ENCODE results near the gene G6PD.
"Not testable (repeated sequence)": the region's sequence is repeated elsewhere in the genome, so short reads cannot be mapped to it uniquely, and the experiment has no call there.

G6PD gene

DNA sequence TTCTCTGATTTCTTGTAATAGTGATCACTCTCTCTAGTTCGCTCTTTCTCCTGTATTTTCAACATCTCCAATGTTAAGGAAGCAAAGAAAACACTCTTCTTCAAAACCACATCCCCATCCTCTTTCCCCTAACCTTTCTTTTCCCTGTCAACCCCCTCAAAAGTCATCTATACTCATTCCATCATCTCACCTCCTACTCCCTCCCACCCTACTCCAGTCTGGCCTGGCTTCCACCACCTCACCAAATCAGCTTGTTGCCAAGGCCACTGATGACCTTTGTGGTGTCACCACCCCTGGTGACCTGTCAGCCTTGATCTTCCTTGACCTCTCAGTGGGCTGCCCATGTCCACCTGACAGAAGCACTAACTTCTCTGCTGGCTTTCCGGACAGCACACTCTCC is 32.9 kb downstream of the G6PD start:
- no peak for DNase-seq

DNA sequence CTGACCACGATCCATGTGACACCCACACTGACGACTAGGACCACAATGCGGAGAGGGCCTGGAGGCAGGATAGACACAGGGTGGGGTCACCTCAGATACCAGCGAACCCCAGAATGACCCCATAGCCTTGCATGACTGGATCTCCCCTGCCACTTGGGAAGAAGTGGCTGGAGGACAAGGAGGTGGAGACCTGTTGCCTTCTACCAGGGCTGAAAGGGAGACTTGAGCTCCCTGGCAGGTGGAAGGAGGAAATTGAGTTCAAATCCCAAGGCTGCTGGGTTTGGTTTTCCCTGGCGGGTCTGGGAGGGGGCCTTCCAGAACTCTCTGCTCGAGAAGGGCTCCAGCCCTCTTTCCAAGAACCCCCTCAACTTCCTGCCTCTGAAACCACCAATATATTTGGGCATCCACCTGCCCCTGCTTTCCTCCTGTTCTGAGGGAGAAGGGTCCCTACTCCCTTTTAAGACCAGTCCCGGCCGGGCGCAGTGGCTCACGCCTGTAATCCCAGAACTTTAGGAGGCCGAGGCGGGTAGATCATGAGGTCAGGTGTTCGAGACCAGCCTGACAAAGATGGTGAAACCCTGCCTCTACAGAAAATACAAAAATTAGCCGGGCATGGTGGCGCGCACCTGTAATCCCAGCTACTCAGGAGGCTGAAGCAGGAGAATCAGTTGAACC is 33.6 kb downstream of the G6PD start:
- no peak for DNase-seq

DNA sequence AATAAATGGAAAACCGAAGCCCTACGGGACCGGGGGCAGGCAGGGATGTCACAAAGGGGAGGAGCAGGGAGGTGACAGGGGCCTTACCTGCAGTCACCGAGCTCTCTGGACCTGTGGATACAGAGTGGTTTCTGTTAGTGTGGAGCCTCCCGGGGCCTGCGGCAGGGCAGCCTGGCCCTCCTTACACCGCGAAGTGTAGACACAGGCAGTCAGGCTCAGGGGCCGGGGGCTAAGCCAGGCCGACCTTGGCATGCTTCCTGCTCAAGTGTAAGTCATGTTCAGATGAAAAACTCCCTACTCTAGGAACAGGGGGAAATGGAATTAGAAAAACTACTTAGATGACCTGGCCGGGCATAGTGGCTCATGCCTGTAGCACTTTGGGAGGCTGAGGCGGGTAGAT is 34.9 kb downstream of the G6PD start:
- no peak for DNase-seq

DNA sequence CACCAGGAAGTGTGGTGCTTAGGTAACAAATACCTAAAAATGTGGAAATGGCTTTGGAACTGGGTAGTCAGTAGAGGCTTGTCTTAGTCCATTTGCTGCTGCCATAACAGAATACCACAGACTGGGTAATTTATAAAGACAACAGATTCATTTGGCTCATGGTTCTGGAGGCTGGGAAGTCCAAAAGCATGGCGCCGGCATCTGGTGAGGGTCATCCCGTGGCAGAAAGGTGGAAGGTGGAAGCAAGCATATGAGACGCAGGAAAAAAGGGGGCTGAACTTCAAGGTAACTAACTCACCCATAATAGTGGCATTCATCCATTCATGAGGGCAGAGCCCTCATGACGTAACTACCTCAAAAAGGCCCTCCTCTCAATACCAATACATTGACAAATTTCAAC is 37.2 kb downstream of the G6PD start:
- no peak for DNase-seq

DNA sequence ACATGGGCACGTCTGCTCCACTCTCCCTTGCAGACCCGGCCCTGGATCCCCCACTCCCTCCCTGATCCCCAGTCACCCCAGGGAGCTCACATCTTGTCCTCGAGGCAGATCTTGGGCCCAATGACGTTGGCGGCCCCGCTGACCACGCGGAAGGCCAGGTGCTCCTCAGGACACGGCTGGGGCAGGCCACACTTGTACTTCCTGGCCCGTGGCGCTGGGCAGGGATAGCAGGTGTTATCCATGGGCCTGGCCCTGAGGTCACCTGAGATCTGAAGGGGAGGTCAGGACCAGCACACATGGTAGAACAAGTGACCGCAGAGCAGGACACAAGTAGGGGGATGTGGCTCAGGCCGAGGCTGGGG is 38.3 kb downstream of the G6PD start:
- no peak for DNase-seq

DNA sequence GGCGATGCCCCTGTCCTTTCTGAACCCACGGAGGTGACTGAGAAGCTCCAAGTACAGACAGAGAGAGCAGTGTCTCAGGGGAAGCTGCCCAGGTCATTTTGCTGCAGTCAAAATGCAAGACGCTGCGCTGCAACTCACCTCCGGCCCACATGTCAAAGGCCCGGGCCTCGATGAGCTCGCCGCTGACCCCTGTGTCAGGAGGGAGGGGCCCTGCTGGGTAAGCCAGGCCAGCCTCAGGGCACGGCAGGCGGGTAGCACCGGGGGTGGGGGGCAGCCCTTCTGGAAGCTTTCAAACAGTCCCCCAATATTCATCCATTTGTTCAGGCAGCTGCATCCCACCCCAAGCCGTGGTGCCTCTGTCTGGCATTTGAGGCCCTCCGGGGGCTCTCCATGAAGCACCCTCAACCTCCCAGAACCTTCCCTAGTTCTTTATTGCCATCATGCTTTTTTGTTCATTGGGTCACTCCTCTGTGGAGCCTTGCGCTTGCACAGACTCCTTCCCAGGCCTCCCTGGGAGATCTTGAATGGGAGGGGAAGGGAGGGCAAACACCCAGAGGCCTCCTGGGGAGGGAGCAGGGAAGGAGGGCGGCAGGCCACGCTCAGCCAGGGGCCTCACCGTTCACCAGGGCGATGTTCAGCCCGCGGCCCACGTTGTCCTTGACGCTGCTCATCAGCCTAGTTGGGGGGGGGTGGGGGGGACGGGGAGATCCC is 38.8 kb downstream of the G6PD start:
- DNase-seq: no peak

DNA sequence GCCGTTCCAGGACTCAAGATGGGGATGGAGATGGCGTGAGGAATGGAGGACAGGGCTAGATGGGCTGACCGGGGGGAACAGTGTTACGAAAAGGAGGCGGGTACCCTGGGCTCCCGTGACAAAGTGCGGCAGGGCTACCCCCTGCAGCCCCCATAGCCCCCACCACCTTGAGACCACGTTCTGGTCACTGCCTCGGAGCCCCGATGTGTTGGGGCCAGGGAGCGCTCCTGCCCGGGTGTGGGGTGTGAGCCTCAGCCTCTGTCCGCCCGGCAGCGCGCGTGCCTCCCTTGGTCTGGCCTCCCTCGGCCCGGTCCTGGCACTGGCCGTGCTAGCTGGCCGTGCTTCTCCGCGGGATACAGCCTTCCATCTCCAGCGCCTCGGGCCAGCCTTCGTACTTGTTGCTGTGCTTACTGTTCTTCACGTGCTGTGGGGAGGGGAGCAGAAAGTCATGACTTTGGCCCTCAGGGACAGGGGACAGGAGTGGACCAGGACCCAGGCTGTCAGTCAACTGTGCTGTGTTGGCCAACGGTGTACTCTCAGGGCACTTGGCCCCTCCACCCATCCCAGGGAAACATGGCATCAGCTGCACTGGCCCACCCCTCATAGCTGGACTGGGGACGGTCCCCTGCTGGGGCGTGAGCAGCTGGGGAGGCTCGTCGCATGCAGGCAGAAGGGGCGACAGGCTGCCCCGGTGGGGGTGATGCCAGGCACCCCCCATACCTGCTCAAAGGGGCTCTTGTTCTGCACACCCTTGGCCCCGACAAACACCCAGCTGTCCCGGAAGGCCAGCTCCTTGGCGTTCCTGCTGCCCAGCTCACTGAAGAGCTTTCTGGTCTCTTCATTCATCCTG is 39.9 kb downstream of the G6PD start:
- DNase-seq: no peak

DNA sequence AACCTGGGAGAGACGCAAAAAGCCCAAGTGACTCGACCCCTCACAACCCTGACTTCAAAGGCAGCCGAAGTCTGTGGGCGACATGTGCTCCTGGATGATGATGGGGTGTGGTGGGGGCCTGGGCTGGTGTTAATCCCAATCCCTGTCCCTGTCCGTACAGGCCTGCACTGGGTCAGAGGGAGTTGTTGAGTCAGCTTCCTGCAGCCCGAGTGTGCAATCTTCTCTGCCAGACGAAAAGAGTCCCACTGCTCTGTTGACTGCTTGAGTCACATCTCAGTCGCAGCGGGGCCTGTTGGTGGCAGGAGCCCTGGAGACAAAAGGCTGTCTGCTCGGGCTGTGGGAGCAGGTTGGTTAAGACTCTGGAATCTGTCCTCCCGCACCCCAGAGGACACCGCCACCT is 40.9 kb downstream of the G6PD start:
- DNase-seq: no peak

DNA sequence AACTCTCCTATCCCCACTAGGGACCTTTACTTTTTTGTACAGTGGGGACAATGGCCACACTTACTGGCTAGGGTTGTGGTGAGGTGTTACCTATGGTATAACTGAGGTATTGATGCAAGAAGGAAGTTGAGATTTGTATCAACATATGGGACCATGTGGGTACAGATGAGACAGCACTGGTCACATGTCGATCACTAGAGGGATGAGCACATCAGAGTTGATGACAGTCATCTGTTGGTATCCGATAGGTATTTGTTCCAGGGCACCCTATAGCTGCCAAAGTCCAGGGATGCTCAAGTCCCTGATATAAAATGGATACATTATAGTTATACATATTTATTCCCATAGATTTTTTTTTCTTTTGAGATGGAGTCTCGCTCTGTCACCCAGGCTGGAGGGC is 43.7 kb downstream of the G6PD start:
- DNase-seq: no peak

DNA sequence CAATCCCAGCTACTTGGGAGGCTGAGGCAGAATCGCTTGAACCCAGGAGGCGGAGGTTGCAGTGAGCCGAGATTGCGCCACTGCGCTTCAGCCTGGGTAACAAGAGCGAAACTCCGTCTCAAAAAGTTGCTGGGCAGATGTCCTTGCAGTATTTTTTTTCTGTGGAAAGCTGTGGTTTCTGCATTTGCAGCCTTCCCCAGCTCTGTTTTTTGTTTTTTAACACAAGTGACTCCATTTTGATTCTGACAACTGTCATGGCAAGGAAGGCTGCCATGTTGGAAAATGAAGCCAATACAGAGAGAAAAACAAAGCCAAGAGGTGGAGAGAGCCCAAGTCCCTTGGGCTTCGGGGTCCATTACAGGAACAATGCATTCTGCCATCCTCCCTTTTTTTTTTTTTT is 44.5 kb downstream of the G6PD start:
- no peak for DNase-seq

DNA sequence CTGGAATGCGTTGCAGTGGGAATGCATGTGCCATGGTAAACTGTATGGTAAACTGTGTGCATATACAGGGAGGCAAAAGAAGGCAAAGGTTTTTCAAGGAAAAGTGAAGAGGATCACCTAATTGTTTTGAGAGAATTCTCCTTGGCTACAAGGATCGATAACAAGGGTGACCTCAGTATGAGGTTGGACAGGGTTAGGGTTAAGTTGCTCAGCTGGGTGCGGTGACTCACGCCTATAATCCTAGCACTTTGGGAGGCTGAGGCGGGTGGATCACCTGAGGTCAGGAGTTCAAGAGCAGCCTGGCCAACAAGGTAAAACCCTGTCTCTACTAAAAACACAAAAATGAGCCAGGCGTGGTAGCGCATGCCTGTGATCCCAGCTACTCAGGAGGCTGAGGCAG is 45.2 kb downstream of the G6PD start:
- not testable (repeated sequence) for DNase-seq

DNA sequence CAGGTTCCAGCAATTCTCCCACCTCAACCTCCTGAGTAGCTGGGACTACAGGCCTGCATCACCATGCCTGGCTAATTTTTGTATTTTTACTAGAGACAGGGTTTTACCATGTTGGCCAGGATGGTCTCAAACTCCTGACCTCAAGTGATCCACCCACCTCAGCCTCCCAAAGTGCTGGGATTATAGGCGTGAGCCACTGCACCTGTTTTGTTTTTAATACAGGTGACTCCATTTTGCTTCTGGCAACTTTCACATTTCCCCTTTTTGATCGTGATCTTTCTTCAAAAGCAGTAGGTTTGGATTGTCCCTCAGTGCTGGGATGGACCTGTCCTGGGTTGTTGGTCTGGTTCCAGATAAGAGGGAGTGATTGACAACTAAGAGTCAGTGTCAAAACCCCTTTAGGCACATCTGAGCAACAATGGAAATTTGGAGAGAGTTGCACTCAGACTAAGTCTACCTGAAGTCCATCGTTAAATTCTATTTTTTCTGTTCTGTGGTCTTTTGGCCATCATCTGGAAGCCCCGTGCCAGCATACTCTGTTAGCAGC is 50.0 kb downstream of the G6PD start:
- not testable (repeated sequence) for DNase-seq

DNA sequence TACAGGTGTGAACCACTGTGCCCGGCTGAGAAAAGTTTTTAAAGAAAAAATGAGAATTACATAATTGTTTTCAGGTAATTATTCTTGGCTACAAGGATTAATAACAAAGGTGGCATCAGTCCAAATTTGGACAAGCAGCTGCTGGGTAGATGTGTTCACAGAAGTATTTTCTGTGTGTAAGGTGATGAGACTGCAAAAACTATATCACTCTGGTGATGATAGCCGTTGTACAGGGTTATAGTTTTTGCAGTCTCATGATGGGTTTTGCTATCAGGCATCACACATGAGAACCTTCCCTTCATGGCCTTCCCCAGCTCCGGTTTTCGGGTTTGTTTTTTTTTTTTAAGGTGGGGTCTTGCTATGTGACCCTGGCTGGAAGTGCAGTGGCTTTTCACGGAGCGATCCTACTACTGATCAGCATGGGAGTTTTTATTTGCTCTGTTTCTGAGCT is 51.1 kb downstream of the G6PD start:
- DNase-seq: no peak

DNA sequence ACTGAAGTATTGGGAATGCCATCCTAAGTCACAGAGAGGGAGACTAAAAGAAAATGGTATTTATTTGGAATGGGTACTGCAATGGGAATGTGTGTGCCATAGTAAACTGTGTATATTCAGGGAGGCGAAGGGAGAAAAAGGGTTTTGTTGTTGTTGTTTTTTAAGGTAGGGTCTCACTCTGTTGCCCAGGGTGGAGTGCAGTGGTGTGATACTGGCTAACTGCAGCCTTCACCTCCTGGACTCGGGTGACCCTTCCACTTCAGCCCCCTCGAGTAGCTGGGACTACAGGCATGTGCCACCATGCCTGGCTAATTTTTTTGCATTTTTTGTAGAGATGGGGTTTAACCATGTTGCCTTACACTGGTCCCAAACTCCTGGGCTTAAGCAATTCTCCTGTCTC is 51.9 kb downstream of the G6PD start:
- DNase-seq: no peak

DNA sequence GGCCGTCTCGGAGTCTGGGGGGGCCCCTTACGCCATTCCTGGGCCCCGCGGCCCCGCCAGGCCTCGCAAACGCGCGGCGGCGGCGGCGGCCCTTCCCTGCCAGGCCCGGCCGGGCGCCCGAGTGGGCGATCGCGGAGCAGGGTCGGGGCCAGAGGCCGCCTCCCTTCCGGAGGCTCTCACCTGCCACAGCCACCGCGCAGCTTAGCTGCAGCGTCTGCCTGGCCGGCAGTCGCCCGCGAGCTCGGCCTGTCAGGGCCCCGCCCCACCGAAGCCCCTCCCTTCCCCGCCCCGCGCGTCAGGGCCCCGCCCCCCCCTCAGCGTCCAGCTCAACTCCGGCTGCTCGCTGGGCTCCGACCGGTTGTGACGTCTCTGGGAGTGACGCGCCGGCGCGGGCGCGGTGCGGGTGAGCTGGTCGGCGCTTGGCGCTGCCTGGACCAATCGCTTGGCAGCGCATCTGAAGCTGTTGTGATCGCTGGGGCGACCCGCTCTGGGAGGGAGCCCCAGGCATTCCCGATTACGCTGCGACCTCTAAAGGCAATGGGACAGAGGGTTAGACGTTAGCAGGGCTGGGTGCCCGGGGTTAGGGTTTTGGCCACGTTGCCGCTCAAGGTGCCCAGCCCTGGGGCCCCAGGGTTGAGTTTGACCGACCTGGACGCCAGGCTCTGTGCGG is 56.1 kb downstream of the G6PD start, which contains the start of gene SLC10A3:
Gene SLC10A3, minus strand, starts transcription at position 216 of the 670 bp plus-strand sequence. CDS start 1,689 bp downstream, outside the sequence.
- DNase-seq: peak; percentile 91

DNA sequence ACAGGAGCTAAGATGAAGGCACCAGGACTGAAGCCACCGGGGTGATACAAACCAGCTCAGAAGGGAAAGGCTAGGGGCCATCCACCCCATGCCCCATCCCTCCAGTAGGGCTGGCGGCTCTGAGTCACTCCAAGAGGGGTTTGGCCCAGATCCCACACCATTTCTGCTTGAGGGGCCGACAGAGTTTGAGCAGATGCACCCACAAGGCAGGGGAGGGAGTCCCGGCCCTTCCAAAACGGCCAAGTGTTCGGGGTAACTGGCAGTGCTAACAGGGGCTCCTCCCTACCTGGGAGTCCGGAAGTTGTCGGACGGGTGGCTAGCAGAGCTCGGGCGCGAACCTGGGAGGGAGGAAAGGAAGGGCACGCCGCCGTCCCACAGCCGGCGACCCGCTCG is 56.6 kb downstream of the G6PD start:
- DNase-seq: peak; percentile 34

DNA sequence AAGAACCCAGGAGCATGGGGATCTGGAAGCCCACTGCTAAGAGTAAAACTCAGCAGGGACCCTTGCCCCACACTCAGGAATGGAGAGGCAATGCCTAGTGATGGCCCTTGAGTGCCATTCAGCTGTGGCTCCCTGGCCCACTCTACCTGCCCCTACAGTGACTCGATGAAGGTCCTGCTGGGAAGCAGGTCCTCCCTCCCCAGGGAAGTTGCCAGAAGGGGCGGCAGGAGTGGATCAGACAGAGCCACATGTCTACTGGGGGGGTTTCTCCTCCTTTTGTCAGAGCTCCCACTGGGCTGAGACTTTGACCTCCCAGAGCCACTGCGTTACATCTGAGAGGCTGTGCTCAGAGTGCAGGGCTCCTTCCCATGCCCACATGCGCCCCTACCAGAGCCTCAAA is 57.5 kb downstream of the G6PD start:
- DNase-seq: no peak

DNA sequence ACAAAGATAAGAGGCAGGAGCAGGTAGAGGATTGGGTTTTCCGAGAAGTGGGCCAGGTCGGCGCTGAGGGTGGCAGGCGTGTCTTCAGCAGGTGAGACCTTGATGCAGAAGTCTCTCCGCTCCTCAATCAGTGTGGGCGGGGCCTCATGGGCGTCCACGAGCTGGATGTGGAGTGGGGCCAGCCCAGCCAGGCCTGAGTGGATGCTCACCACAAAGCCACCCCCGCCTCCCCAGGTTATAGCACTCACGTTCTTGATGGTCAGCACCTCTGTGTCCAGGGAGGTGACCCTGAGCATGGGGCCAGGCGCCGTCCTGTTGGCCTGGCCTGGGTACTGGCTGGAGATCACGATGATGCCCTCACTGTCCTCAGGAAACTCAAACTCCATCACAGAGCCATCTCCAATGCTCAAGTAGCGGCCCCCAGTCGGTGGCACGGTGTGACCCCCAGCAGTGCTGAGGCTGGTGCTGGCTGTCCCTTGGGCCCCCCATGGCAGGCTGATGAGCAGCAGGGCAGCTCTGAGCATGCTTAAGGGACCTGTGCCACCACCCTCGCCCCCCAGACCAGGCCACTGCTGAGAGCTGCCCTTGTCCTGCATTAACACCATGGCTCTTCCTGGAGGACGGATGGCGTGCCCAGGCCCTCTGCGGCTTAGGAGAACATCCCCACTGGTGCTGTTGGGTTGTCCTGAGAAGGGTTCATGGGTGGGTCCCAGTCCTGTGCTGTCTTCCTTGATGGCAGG is 58.1 kb downstream of the G6PD start:
- DNase-seq: no peak

DNA sequence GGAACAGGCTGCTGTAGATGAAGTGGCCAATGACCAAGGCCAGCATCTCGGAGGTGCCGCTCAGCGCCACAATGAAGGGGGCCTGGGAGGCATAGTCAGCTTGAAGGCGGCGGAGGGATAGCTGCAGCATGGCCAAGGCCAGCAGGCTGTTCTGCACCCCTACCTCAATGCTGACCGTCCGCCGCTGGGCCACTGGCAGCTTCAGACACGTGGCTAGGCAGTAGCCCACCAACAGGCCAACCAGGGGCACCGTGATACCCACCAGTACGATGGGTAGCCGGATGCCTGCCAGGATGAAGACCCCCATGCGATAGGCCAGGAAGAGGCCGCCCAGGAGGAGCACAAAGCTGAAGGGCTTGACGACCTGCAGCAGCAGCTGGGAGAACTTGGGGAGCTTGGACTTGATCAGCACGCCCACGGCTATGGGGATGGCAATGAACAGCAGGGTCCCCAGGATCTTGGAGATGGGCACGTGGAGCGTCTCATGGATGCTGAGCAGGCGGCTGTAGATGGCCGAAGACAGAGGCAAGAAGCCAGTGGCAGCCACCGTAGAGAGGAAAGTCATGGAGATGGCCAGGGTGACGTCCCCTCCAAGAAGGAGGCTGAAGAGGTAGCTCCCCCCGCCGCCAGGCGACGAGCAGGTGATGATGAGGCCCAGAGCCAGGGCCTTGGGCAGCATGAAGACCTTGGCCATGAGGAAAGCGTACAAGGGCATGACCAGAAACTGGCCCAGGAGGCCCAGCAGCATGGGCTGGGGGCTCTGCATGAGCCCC is 58.9 kb downstream of the G6PD start:
- DNase-seq: no peak

DNA sequence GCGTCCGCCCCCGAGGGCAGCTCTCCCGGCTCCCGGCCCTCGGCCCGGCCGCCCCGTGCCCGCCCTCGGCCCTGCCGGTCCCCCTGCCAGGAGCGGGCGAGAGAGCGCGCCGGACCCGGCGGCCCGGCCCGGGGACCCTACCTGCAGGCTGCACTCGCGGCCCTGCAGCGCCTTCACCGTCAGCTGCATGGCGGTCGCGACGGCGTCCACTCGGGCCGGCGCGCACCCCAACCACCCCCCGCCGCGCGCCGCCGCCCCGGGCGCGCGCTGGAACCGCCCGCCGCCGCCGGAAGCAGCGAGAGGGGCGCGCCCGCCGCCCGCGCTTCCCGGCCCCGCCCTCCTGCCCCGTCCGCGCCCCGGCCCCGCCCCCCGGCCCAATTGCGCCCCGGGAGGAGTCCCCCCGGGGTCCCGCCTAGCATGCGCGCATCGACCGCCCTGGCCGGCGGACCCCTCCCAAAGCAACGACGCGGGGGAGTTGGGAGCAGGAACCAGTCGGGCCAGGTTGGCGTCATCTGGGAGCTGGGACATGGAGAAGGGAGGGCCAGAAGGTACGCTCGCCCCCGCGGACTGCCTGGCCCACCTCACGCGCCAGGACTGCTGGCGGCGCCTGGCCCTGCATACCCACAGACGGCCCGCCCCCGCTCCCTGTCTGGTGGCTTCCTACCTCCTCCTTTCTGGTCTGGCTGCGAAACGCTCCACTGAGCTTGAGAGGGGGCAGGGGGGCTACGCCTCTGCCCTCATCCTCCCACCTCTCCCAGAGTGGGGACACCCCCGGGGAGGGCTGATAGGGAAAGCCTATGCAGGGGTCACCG is 60.0 kb downstream of the G6PD start, which contains the start of gene UBL4A:
Gene UBL4A, minus strand, starts transcription at position 220 of the 812 bp plus-strand sequence. Its CDS starts 31 bp downstream, at position 189.
- DNase-seq: peak; percentile 69
